ENCODE results near the gene CUL1.

- TF ChIP-seq REST (IDR thresholded peaks at IDR 0.05; ENCODE audit: unreplicated experiment): no peak
- no peak for TF ChIP-seq CTCF (conservative IDR thresholded peaks at IDR 0.05; ENCODE audit: low read depth in 2 of 2)
- no peak for TF ChIP-seq POLR2AphosphoS5 (IDR thresholded peaks at IDR 0.05; ENCODE audit: low read depth)
- TF ChIP-seq EZH2 (IDR thresholded peaks at IDR 0.05; ENCODE audit: low read depth, unreplicated experiment): no peak
- no peak for TF ChIP-seq EZH2phosphoT487 (IDR thresholded peaks at IDR 0.05; ENCODE audit: unreplicated experiment)
- no peak for TF ChIP-seq CREB1 (CRISPR knock-in tag; IDR thresholded peaks at IDR 0.05; ENCODE audit: low read depth)
- TF ChIP-seq ZNF331 (CRISPR knock-in tag; IDR thresholded peaks at IDR 0.05; ENCODE audit: low read depth): no peak
- TF ChIP-seq NANOG (IDR thresholded peaks at IDR 0.05; ENCODE audit: borderline replicate concordance): no peak
These were observed 36.1 kb upstream of the CUL1 start for GRCh38 chr7:148662646-148663045.
